GM19452 (cell line): ENCODE measurements around the gene HOXA11.

Experiments used
- ATAC-seq: cut with Tn5 transposase; IDR thresholded peaks from one replicate; pipeline ENCODE4 v1.9.1; 2021; ENCODE audit not compliant: unreplicated experiment

HOXA11 gene

GRCh38 chr7:27185013-27185853 lies at the start of gene HOXA11:
HOXA11 (minus strand) TSS chr7:27185232; CDS start chr7:27185144, 88 bp downstream.
- ATAC-seq, result no peak

- no peak for ATAC-seq
Observed at GRCh38 chr7:27229448-27229847, 44.4 kb upstream of the HOXA11 start.

- no peak for ATAC-seq
Observed at GRCh38 chr7:27224983-27225934, 40.2 kb upstream of the HOXA11 start.

GRCh38 chr7:27223941-27224575 lies 39.0 kb upstream of the HOXA11 start:
- ATAC-seq, result no peak

- no peak for ATAC-seq
Observed at GRCh38 chr7:27221201-27221797, 36.3 kb upstream of the HOXA11 start.

- ATAC-seq, result no peak
Observed at GRCh38 chr7:27220440-27220955, 35.5 kb upstream of the HOXA11 start.

- no peak for ATAC-seq
Observed at GRCh38 chr7:27219821-27220220, 34.8 kb upstream of the HOXA11 start.

- no peak for ATAC-seq
Observed at GRCh38 chr7:27217951-27218350, 32.9 kb upstream of the HOXA11 start.

GRCh38 chr7:27215356-27215755 lies 30.3 kb upstream of the HOXA11 start:
- no peak for ATAC-seq

- no peak for ATAC-seq
Observed at GRCh38 chr7:27214239-27214950, 29.4 kb upstream of the HOXA11 start.

GRCh38 chr7:27213433-27214238 lies 28.6 kb upstream of the HOXA11 start:
- ATAC-seq, result no peak

GRCh38 chr7:27212497-27213432 lies 27.7 kb upstream of the HOXA11 start:
- no peak for ATAC-seq

GRCh38 chr7:27211764-27212204 lies 26.8 kb upstream of the HOXA11 start:
- no peak for ATAC-seq

GRCh38 chr7:27211084-27211446 lies 26.0 kb upstream of the HOXA11 start:
- ATAC-seq, result no peak

GRCh38 chr7:27210441-27211083 lies 25.5 kb upstream of the HOXA11 start:
- no peak for ATAC-seq

GRCh38 chr7:27209933-27210440 lies 25.0 kb upstream of the HOXA11 start:
- ATAC-seq, result no peak

GRCh38 chr7:27208998-27209397 lies 24.0 kb upstream of the HOXA11 start:
- no peak for ATAC-seq
